GM12878 (cell line): Measurements from ENCODE around the gene SFN. TPM values are rescaled to one million over a fixed set of nuclear protein-coding genes. Genes with fewer than 3 reads are reported as not detected.

ENCODE experiments used
- ATAC-seq: fragments of 200-7000 bp; cut with Tn5 transposase; 3 replicates; pipeline ENCODE4 v1.9.1; 2020; ENCODE audit warnings: mild to moderate bottlenecking, moderate library complexity
- BruUV-seq: library from RNA; stranded (reverse); fragments of 400-500 nt; replicated peaks from 2 replicates; lab custom pipeline; 2021; lab: Mats Ljungman, UMichigan
- CTCF ChIA-PET: fragments of 300-600 bp; sonication (Branson Sonifier 250); formaldehyde crosslinking; extraction: SDS; loops from one replicate; lab custom pipeline; 2021; ENCODE audit warnings: inconsistent platforms; lab: Yijun Ruan, JAX
- POLR2A ChIA-PET: fragments of 350-600 bp; formaldehyde crosslinking; extraction: SDS; loops from one replicate; lab custom pipeline; 2021; ENCODE audit warnings: inconsistent platforms; lab: Charles Lee
- RAD21 ChIA-PET: fragments of 300-600 bp; sonication (Branson Sonifier 250); formaldehyde crosslinking; loops from one replicate; lab custom pipeline; 2023; ENCODE audit warnings: antibody characterized with exemption; ENCODE audit not compliant: unreplicated experiment; lab: Charles Lee
- SMC1A ChIA-PET: fragments of 300-600 bp; sonication (Branson Sonifier 250); formaldehyde crosslinking; loops from one replicate; lab custom pipeline; 2023; ENCODE audit not compliant: unreplicated experiment, uncharacterized antibody; lab: Charles Lee
- DNase-seq: peaks from one replicate; pipeline ENCODE4 v3.0.0-alpha.2; 2011; ENCODE audit warnings: low read depth, low spot score
- FAIRE-seq: peaks from 3 replicates; lab custom pipeline; 2011; peaks lifted over from hg19 to GRCh38; lab: Jason Lieb, UNC
- H2AFZ ChIP-seq: 2 replicates; pipeline ENCODE4 v1.6.0; 2011; ENCODE audit warnings: low read depth, low read length, control low read depth; ENCODE audit not compliant: control insufficient read depth
- H3K27ac ChIP-seq: 2 replicates; pipeline ENCODE4 v1.5.1; 2011; ENCODE audit warnings: control low read depth; ENCODE audit not compliant: control insufficient read depth, insufficient read depth
- H3K27me3 ChIP-seq, 2 experiments: replicated peaks in 1 of 2; 2 replicates each; pipeline versions ENCODE4 v1.6.0 to v1.6.1; 2011; ENCODE audit warnings: low read length in 1 of 2; ENCODE audit not compliant: control insufficient read depth in 2 of 2, insufficient read depth in 2 of 2
- H3K36me3 ChIP-seq, 2 experiments: 2 replicates each; pipeline ENCODE4 v1.5.1; 2011; ENCODE audit warnings: low read length in 1 of 2; ENCODE audit not compliant: control insufficient read depth in 2 of 2, insufficient read depth in 2 of 2
- H3K4me1 ChIP-seq: 2 replicates; pipeline ENCODE4 v1.6.1; 2011; ENCODE audit warnings: mild to moderate bottlenecking, low read length, moderate library complexity, mixed read lengths; ENCODE audit not compliant: control insufficient read depth, insufficient read depth
- H3K4me2 ChIP-seq: 2 replicates; pipeline ENCODE4 v1.6.0; 2011; ENCODE audit warnings: control low read depth; ENCODE audit not compliant: control insufficient read depth, insufficient read depth
- H3K4me3 ChIP-seq: fragments of 200-600 bp; sonication (generic); 2 replicates; pipeline ENCODE4 v1.5.1; 2016
- H3K79me2 ChIP-seq: 2 replicates; pipeline ENCODE4 v1.6.0; 2011; ENCODE audit warnings: low read length; ENCODE audit not compliant: control insufficient read depth, insufficient read depth
- H3K9ac ChIP-seq: 2 replicates; pipeline ENCODE4 v1.8.0; 2011; ENCODE audit warnings: low read length, control low read depth, mixed read lengths; ENCODE audit not compliant: control insufficient read depth, insufficient read depth
- H3K9me3 ChIP-seq: replicated peaks from 3 replicates; pipeline ENCODE4 v1.5.1; 2011; ENCODE audit warnings: mild to moderate bottlenecking, low read length; ENCODE audit not compliant: control insufficient read depth, insufficient read depth
- H4K20me1 ChIP-seq: 2 replicates; pipeline ENCODE4 v1.6.0; 2011; ENCODE audit not compliant: control insufficient read depth, insufficient read depth
- BRCA1 ChIP-seq: IDR thresholded peaks from 2 replicates; pipeline ENCODE4 v1.6.1; 2011; ENCODE audit warnings: low read depth, low read length, improper control_type of control experiment
- EED ChIP-seq: sonication (generic); IDR thresholded peaks from 2 replicates; pipeline ENCODE4 v1.6.1; 2016; ENCODE audit warnings: antibody characterized with exemption, low read depth
- MXI1 ChIP-seq: fragments of 150-350 bp; IDR thresholded peaks from 2 replicates; pipeline ENCODE4 v1.6.1; 2011; ENCODE audit warnings: low read depth, mild to moderate bottlenecking, inconsistent platforms, low read length, improper control_type of control experiment
- NKRF ChIP-seq: fragments of 450-650 bp; conservative IDR thresholded peaks from 2 replicates; pipeline ENCODE4 v1.6.1; 2017; ENCODE audit warnings: mild to moderate bottlenecking, moderate library complexity
- NRF1 ChIP-seq: conservative IDR thresholded peaks from 2 replicates; pipeline ENCODE4 v1.6.1; 2011; ENCODE audit warnings: mild to moderate bottlenecking, low read depth, low read length, improper control_type of control experiment
- POLR2AphosphoS2 ChIP-seq: IDR thresholded peaks from 2 replicates; pipeline ENCODE4 v1.6.1; 2011; ENCODE audit warnings: low read depth, mild to moderate bottlenecking, low read length, improper control_type of control experiment, moderate library complexity
- RB1 ChIP-seq: fragments of 450-650 bp; formaldehyde crosslinking; IDR thresholded peaks from 2 replicates; pipeline ENCODE4 v1.6.1; 2017; ENCODE audit warnings: mild to moderate bottlenecking, borderline replicate concordance
- RCOR1 ChIP-seq: conservative IDR thresholded peaks from 2 replicates; pipeline ENCODE4 v1.6.1; 2012; ENCODE audit warnings: low read depth, low read length, improper control_type of control experiment
- RELB ChIP-seq: fragments of 450-650 bp; IDR thresholded peaks from 2 replicates; pipeline ENCODE4 v1.6.1; 2017; ENCODE audit warnings: low read depth, mild to moderate bottlenecking, moderate library complexity
- WRNIP1 ChIP-seq: IDR thresholded peaks from 2 replicates; pipeline ENCODE4 v1.6.1; 2011; ENCODE audit warnings: low read depth, low read length, improper control_type of control experiment, borderline replicate concordance
- WGBS: methylation state at CpG from one replicate; pipeline ENCODE4 v1.1.6; 2016; ENCODE audit warnings: low lambda C conversion rate; ENCODE audit not compliant: insufficient replicate concordance, insufficient coverage; ENCODE audit errors: missing lambda C conversion rate; 5-methylcytosine and 5-hydroxymethylcytosine counted together
- in situ Hi-C: fragments of 300-500 bp; cut with MboI; formaldehyde crosslinking; loops from 9 replicates; pipeline ENCODE4 v1.14.3; 2018; ENCODE audit warnings: mixed read lengths
- intact Hi-C: fragments of 100-400 bp; cut with micrococcal nuclease; formaldehyde crosslinking; loops from one replicate; pipeline ENCODE4 v1.14.2; 2022; ENCODE audit not compliant: unreplicated experiment
- polyA plus RNA-seq, 11 experiments: library from polyadenylated mRNA; depleted of rRNA in 4 of 11; unstranded in 6 of 11; stranded (reverse) in 5 of 11; fragments of >200 nt; fragmentation: Nextera tagmentation in 4 of 11; fragmentation: Illumina TruSeq in 1 of 11; extraction: Ambion mirVana in 4 of 11; extraction: Trizol in 1 of 11; gene quantifications; 1 replicate in 1 of 11; 2 replicates in 10 of 11; pipeline versions ENCODE4 v1.2.1 to v1.2.3, GENCODE V29; 2011 to 2016; ENCODE audit warnings: inconsistent platforms in 2 of 11, missing spikeins in 2 of 11, low read depth in 1 of 11
- total RNA-seq, 4 experiments: library from RNA; depleted of rRNA in 3 of 4; stranded (reverse); fragments of >200 nt in 3 of 4; fragmentation: Illumina TruSeq in 1 of 4; extraction: Trizol in 1 of 4; gene quantifications; 2 replicates each; pipeline versions ENCODE4 v1.2.1 to v1.2.3, GENCODE V29; 2013 to 2021
- TF ChIP-seq, protein P1 (sequence below): fragments of 450-650 bp; IDR thresholded peaks from 2 replicates; pipeline ENCODE4 v1.6.1; 2017; ENCODE audit warnings: mild to moderate bottlenecking, moderate library complexity
- TF ChIP-seq, protein P2 (sequence below): fragments of 450-650 bp; formaldehyde crosslinking; IDR thresholded peaks from 2 replicates; pipeline ENCODE4 v1.4.0; 2020; ENCODE audit warnings: mild to moderate bottlenecking, moderate library complexity

SFN gene
- total and polyA plus RNA-seq, 10 of the 15 experiments (the other 5 are each of a cell fraction or from before 2014, with no cell fraction given), result 0.19 to 2.9 (median 1.0) TPM

- 70% methylated on average over 7 of the region's 7 CpGs for WGBS
- POLR2A ChIA-PET, result no interaction called here
- no peak overlapping the region for H2AFZ ChIP-seq
These were observed 1.0 kb upstream of the SFN start for GRCh38 chr1:26861889-26862378.

More at GRCh38 chr1:26861889-26862378, 1.0 kb upstream of the SFN start:
- Histone ChIP-seq H3K4me2 (no peak overlapping the region), H3K79me2 (no peaks in the 10 kb centered on the region; the same call in 1 of the 2 replicates), H4K20me1 (no peaks in the 10 kb centered on the region), H3K9me3 (no peaks in the 10 kb centered on the region), H3K27ac (no peak overlapping the region), H3K4me3 (no peak overlapping the region), H3K4me1 (peaks cover 16% of the 10 kb centered on the region), H3K36me3 (no peaks in the 10 kb centered on the region; a peak in 2 of 4 replicates), H3K9ac (no peak overlapping the region), H3K27me3 (no peaks in the 10 kb centered on the region)
- in situ Hi-C loops (no loop called here), intact Hi-C loops (no loop called here)
- ChIA-PET SMC1A (interaction anchor here (2.3 kb wide), 1 partner anchor 24 kb away, joined by 7 read pairs; no protein-coding TSS in a partner anchor), CTCF (interaction anchor here (0.7 to 3.2 kb wide), 12 partner anchors 10 to 260 kb away, joined by 3 to 13 read pairs (median 4); no protein-coding TSS in a partner anchor), RAD21 (interaction anchor here (0.7 to 1.6 kb wide), 2 partner anchors 41 to 53 kb away, joined by 3 to 4 read pairs; no protein-coding TSS in a partner anchor)
- no TSS peak for BruUV-seq
- DNase-seq (no peak), ATAC-seq (no peak), FAIRE-seq (no peak)
- TF ChIP-seq NRF1 (no peak), RCOR1 (no peak), EED (no peak), BRCA1 (no peak), NKRF (no peak), WRNIP1 (no peak), MXI1 (no peak), RELB (no peak), POLR2AphosphoS2 (no peak), RB1 (no peak)
- TF ChIP-seq, protein P1, sequence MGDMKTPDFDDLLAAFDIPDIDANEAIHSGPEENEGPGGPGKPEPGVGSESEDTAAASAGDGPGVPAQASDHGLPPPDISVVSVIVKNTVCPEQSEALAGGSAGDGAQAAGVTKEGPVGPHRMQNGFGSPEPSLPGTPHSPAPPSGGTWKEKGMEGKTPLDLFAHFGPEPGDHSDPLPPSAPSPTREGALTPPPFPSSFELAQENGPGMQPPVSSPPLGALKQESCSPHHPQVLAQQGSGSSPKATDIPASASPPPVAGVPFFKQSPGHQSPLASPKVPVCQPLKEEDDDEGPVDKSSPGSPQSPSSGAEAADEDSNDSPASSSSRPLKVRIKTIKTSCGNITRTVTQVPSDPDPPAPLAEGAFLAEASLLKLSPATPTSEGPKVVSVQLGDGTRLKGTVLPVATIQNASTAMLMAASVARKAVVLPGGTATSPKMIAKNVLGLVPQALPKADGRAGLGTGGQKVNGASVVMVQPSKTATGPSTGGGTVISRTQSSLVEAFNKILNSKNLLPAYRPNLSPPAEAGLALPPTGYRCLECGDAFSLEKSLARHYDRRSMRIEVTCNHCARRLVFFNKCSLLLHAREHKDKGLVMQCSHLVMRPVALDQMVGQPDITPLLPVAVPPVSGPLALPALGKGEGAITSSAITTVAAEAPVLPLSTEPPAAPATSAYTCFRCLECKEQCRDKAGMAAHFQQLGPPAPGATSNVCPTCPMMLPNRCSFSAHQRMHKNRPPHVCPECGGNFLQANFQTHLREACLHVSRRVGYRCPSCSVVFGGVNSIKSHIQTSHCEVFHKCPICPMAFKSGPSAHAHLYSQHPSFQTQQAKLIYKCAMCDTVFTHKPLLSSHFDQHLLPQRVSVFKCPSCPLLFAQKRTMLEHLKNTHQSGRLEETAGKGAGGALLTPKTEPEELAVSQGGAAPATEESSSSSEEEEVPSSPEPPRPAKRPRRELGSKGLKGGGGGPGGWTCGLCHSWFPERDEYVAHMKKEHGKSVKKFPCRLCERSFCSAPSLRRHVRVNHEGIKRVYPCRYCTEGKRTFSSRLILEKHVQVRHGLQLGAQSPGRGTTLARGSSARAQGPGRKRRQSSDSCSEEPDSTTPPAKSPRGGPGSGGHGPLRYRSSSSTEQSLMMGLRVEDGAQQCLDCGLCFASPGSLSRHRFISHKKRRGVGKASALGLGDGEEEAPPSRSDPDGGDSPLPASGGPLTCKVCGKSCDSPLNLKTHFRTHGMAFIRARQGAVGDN, result no peak
- TF ChIP-seq, protein P2, sequence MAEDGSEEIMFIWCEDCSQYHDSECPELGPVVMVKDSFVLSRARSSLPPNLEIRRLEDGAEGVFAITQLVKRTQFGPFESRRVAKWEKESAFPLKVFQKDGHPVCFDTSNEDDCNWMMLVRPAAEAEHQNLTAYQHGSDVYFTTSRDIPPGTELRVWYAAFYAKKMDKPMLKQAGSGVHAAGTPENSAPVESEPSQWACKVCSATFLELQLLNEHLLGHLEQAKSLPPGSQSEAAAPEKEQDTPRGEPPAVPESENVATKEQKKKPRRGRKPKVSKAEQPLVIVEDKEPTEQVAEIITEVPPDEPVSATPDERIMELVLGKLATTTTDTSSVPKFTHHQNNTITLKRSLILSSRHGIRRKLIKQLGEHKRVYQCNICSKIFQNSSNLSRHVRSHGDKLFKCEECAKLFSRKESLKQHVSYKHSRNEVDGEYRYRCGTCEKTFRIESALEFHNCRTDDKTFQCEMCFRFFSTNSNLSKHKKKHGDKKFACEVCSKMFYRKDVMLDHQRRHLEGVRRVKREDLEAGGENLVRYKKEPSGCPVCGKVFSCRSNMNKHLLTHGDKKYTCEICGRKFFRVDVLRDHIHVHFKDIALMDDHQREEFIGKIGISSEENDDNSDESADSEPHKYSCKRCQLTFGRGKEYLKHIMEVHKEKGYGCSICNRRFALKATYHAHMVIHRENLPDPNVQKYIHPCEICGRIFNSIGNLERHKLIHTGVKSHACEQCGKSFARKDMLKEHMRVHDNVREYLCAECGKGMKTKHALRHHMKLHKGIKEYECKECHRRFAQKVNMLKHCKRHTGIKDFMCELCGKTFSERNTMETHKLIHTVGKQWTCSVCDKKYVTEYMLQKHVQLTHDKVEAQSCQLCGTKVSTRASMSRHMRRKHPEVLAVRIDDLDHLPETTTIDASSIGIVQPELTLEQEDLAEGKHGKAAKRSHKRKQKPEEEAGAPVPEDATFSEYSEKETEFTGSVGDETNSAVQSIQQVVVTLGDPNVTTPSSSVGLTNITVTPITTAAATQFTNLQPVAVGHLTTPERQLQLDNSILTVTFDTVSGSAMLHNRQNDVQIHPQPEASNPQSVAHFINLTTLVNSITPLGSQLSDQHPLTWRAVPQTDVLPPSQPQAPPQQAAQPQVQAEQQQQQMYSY (CRISPR knock-in tag), result no peak
